ELR (cell line): ENCODE results near the gene SLC41A3.

Source experiments
- DNase-seq: peaks from one replicate; pipeline ENCODE4 v3.0.0-alpha.2; 2015; ENCODE audit warnings: low read depth

Gene SLC41A3

GRCh38 chr3:126119976-126120375 lies 36.1 kb upstream of the SLC41A3 start:
- DNase-seq = no peak

DNA sequence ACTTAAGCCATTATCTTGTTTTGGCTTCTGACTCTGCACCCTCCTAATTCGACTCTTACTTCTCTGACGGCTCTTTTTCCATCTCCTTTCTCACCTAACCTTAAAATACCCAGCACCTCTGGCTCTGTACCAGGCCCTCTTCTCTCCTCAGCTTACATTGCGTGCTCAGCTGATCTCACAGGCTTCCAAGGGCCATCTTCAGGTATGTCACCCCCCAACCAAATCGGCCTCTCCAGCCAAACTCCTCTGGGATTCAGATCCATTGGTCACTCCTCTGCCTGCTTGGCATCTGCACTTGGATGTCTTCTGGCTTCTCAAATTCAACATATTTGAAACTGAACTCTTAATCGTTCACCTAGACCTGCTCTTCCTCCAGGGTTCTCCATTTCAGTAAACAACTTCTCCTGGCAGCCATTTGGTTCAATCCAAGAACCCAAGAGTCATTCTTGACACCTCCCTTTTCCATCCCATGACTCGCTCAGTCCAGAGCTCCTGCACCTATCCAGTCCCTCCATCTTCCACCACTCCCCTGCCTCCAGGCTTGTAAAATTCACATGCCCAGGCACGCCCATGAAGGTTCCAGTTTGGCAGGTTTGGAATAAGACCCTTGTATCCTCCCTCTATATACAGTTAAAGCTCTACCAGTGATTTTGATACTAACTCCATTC lies 35.2 kb upstream of the SLC41A3 start:
- DNase-seq = no peak

DNA sequence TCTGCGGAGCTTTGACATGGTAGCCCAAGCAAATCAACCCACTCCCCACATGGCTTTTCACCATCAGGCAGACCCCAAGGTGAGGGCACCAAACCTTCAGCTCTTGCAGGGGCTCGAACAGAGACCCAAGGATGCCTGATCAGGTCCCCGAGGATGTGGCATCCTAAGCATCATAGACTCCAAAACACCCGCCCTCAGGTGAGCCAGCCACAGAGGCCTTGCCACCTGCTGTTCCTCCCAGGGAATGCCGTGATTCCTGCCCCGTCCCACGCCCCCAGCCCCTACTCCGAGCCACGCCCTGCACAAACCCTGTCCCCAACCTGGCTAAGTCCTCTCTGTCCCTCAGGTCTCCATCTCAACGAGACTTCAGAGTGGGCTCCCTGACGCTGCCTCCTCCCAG lies 34.7 kb upstream of the SLC41A3 start:
- no peak for DNase-seq

DNA sequence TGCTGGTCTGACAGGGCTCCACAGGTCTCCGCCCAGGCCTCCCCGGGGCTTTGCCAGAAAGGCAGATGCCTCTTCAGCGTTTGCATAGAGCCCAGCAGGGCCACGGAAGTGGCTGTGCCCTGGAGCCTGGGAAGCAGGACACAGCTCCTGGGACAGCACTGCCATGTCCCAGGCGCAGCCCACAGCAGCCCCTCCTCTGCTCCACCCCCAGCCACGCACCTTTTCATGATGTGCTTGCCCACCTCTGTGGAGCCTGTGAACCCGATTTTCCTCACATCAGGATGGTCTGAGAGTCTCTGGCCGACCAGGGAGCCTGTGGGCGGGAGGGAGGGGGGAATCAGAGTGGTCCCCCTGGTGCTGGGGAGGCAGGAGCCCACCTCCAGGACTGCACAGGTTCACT lies 33.9 kb upstream of the SLC41A3 start:
- DNase-seq = no peak

DNA sequence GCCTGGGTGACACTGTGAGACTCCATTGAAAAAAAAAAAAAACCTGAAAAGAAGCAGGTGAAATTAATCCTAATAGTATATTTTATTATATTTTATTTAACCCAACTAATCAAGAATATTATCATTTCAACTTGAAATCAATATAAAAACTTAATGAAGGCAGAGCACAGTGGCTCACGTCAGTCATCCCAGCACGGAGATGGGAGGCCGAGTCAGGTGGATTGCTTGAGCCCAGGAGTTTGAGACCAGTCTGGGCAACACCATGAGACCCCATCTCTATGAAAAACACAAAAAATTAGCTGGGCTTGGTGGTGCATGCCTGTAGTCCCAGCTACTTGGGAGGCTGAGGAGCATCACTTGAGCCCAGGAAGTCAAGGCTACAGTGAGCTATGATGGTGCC lies 33.3 kb upstream of the SLC41A3 start:
- DNase-seq = no peak

GRCh38 chr3:126116526-126116925 lies 32.6 kb upstream of the SLC41A3 start:
- DNase-seq = no peak

DNA sequence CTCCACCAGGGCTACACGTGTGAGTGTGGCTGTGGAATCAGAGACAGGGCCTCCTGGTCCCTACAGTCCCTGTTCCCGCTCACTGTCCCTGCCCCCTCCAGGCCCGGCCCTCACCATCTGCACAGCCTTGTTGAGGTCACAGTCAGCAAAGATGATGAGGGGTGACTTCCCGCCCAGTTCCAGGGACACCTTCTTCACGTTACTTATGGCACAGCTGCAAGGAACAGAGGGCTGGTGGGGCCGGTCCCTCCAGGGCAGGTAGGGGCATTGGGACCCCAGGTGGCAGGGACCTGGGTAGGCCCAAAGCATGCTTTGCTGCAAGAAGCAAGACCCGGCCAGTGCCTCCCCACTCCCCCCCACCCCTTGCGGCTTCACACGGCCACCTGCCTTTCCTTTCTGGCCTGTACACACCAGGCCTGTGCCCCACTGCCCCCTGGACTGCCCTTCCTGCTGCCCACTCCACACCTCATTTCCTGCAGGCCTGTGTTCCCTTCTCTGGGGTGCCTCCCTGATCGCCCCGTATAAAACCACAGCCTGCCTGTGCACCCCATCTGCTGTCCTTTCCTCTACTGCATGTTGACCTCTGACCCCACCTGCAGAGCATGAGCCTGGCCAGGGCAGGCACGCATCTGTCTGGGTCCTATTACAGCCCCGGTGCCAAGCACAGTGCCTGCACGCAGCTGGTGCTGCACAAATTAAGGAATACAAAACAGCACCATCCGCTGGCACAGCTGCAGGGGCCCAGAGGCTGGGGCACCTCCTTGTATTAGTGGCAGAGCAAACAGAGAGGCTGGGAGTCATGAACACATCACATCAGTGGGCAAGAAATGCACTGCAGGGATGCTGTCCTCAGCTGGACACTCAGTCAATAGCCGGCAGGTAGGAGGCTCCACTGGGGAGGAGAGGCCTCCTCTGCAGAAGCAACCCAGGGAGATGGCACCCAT lies 30.8 kb upstream of the SLC41A3 start:
- DNase-seq = no peak

GRCh38 chr3:126113733-126114442 lies 30.0 kb upstream of the SLC41A3 start:
- peak; percentile 16 for DNase-seq

DNA sequence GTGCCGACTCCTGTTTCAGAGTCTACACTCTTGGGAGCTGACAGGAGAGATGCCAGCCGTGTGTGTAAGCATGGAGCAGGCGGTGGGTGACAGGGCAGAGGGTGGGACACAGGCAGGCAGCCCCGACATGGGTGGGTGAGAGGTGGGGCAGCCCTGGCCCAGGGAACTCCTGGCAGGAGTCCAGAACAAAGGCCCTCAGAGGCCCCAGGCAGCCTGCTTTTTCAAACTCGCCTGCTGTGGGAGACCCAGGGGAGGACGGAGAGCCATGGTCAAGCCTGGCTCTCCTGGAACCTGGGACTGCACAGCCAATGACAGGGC lies 29.3 kb upstream of the SLC41A3 start:
- DNase-seq = no peak

DNA sequence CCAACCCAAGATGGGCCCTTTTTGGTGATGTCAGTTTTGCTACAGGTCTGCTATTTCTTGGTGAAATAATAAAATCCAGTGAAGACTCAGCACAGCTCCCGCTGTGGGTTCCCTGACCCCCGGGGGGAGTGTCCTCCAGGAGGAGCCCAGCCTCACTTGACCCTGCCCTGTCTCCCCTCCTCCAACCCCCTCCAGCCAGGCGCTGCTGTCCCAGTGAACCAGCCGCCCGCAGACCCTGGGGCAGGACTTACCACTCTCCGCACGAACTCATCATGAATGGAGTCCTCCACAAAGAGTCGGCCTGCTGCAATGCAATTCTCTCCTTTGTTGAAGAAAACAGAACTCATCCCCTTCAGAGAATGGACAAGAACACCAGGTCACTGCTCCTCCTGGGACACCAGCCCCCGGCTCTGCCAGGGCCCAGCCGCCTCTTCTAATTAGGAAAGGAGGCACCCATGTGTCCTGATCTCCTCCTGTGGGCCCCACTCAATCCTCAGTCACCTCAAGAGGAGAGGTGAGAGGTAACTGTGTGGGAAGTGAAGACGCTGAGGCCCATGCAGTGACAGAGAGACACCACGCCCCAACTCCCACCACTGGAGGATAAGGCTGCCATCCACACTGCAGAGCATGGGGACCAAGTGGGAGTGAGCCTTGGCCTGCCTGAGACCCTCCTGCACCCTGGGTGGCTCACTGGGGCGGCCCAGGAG lies 28.8 kb upstream of the SLC41A3 start:
- DNase-seq = no peak

GRCh38 chr3:126111566-126112475 lies 27.9 kb upstream of the SLC41A3 start:
- no peak for DNase-seq

GRCh38 chr3:126111126-126111551 lies 27.2 kb upstream of the SLC41A3 start:
- no peak for DNase-seq

- no peak for DNase-seq
Measured at GRCh38 chr3:126110431-126111125, 26.7 kb upstream of the SLC41A3 start.

DNA sequence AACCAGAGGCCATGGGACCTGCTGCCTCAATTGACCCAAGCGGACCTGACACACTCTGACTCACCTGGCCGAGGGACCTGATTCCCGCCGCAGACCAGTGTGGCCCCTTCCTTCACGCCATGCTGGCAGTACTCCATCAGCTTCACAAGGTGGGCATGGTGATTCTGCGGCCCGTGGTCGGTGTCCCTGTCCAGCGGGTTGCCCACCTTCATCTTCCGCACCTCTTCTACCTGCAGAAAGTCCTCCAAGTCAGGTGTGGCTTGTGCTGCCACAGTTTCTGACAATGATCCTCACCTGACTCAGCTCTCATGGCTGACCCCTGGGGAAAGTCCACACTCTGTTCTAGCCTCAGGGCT lies 25.9 kb upstream of the SLC41A3 start:
- DNase-seq = no peak

DNA sequence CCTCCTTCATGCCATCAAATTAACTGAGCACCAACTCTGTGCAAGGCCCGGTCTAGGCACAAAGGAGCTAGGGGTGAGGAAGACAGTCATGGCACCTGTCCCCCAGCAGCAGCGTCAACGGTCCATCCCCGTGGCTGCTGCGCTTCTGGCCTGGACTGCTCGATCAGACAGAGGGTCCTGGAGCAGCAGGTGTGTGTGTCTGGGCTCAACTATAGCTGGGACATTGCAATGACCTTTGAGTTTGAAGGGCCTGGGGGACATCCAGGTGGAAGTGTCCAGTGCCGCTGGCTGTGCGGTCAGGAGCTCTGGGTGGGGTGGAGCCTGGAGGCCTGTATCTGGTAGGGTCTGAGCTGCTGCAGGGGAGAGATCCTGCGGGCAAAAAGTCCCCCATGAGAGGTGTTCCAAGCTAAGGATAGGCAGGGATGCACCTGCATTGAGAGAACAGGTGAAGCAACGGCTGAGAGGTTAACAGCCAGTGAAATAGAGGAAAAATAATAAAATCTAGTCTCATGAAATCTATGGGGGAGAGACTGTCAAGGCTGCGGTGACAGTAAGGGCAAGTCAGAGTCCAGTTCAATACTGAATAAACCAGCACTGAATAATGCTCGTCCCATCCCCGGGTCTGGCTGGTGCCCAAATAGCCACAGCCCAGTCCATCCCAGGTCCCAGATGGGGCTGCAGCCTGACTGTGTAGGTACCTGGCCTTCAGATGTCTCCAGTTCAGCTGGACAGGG lies 25.4 kb upstream of the SLC41A3 start:
- no peak for DNase-seq

DNA sequence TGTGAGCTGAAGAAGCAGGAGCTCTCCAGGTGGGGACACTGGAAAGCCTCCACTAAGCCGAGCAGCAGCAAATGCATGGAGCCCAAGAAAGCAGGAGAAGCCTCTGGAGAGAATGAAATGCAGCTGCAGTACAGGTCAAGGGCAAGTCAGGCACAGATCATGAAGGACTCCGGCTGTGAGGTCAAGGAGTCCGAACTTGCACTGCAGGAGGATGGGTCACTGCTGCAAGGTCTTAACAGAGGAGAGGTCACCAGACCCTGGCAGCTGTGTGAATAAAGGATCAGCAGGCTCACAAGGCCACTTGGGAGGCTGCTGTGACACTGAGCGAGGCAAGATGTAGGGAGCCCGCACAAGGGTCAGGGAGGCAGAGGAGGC lies 24.7 kb upstream of the SLC41A3 start:
- DNase-seq = no peak

DNA sequence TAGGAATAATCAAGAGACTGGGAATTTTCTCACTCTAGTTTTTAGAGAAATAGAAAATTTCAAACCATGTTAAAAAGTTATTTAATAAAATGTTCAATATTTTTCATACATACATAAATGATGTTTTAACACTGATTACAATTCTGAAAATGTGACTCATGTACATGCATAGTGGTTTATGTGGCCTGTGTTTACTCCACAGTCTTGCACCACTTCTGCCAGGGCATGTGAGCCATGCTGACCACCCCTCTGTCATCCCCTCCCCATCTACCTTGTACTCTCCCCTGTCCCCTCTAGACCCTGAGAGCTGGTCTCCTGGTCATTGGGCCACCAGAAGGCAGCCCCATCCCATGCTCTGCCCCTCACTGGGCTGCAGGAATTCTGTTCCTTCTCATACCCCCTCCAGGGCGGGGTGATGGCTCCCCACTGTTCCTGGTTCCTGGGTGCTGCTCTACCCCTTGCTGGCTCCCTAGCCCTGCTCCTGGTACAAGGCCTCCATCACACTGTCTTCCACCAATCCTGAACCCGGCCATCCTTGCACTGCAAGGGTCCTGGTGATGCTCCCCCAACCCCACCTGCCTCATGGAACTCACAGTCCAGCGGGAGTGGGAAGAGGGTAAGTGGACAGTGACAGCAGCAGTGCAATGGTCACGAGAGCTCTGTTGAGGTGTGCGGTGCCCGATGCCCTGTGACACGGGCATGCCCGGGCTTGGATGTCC lies 24.2 kb upstream of the SLC41A3 start:
- DNase-seq = peak; percentile 22

DNA sequence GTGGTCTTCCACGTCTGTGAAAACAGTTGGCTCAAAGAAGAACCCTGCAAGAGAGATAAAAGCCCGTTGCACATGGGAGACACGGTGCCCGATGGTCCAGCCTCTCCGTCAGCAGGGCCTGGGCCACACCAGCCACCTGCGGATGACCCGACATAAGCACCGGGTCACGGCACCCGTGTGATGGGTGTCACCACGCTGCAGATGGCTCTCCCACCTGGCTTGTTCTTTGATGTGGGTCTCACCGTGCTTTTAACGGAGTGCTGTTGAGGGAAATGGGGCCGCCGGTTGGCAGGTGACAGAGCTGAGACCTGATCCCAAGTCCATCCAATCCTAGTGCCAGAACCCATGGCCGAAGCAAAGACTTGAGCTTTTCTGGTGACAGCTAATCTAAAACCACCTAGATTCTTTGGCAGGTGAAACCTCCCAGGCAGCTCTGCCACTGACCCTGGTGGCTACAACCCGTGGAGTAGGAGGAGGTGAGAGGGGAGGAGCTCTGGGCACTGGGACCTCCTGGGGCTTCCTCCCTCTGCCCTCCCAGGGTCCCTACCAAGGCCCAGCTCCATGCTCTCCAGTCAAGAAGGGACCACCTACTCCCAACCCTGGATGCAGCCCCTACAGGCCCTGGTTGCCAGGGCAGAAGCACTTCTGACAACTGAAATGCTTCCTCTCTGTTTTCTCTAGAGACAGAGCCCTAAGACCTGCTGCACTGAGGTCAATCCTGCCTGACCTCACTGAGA lies 23.4 kb upstream of the SLC41A3 start:
- no peak for DNase-seq
